ENCODE results near the gene SLC2A9. TPM values are rescaled to one million over a fixed set of nuclear protein-coding genes. Genes with fewer than 3 reads are reported as not detected.

Gene SLC2A9
- total and polyA plus RNA-seq, 2 of the 4 experiments (the other 2 are of a cell fraction) = 0.72 to 2.1 TPM

DNA sequence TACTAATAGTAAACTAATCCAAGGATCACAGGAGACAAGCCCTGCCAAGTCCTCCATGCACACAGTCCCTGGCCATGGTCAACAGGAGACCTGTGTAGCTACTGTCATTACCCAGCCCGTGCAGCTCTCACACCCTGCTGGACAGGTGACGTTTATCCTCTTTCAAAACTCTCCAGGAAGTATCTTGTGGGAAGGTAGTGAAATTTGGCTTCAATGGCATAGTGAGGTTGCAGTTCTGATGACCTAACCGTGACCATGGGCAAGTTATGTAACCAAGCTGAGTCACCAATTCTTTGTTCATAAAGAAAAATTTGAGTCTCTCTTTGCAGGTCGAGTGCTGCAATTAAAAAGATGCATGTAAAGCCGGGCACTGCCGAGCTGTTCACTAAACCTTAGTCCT, 11.3 kb upstream of the SLC2A9 start:
- Histone ChIP-seq H3K4me2 (ENCODE audit: low read depth, low read length) (peak overlapping the region; percentile 47), H4K20me1 (ENCODE audit: insufficient read depth, low read length) (no peaks in the 10 kb centered on the region), H3K14ac (replicated peaks; ENCODE audit: low read depth, low read length) (no peak overlapping the region), H3K79me1 (ENCODE audit: low read depth in 1 of 2, low read length in 2 of 2) (no peaks in the 10 kb centered on the region), H2BK15ac (ENCODE audit: low read depth, low read length) (0 out of 3 replicates have a peak overlapping the region, but pooled peaks have one; percentile 24), H3K4me1 (ENCODE audit: control insufficient read depth, insufficient read depth, low read length) (peaks cover 28% of the 10 kb centered on the region), H2AFZ (replicated peaks; ENCODE audit: low read length, poor library complexity) (no peak overlapping the region), H2BK120ac (ENCODE audit: low read depth, low read length) (no peak overlapping the region), H3K27me3 (ENCODE audit: control insufficient read depth, insufficient read depth, low read length) (no peaks in the 10 kb centered on the region), H3K9me3 (ENCODE audit: control insufficient read depth, insufficient read depth, low read length) (no peaks in the 10 kb centered on the region), H4K8ac (ENCODE audit: low read depth in 2 of 2, low read length in 2 of 2) (no peak overlapping the region), H2AK5ac (ENCODE audit: low read depth, low read length) (no peak overlapping the region), H2AK9ac (replicated peaks; ENCODE audit: low read depth, low read length, poor library complexity) (no peak overlapping the region), H4K91ac (ENCODE audit: insufficient read depth, low read depth, low read length) (no peak overlapping the region), H3K18ac (ENCODE audit: low read depth, low read length) (peak overlapping the region; percentile 50; the same call in 1 of the 2 replicates), H3K4ac (ENCODE audit: low read depth, low read length) (0 out of 2 replicates have a peak overlapping the region, but pooled peaks have one; percentile 22), H3K36me3 (ENCODE audit: control insufficient read depth, insufficient read depth, low read length) (no peaks in the 10 kb centered on the region), H2BK5ac (ENCODE audit: low read depth, low read length, poor library complexity, severe bottlenecking) (no peak overlapping the region), H4K5ac (ENCODE audit: low read depth, low read length) (no peak overlapping the region; the same call in 1 of the 2 replicates), H3K56ac (ENCODE audit: extremely low read depth, insufficient read depth, low read length) (no peak overlapping the region), H3K9ac (ENCODE audit: low read depth, low read length) (no peak overlapping the region), H3K4me3 (ENCODE audit: insufficient read depth, low read depth, low read length) (no peak overlapping the region), H3K23ac (ENCODE audit: low read depth, low read length) (no peak overlapping the region), H3K9me1 (ENCODE audit: insufficient read depth, low read length) (peaks cover 7% of the 10 kb centered on the region), H2BK20ac (ENCODE audit: low read depth, low read length) (no peak overlapping the region), H3K27ac (ENCODE audit: insufficient read depth, low read length) (peak overlapping the region; percentile 85; the same call in 1 of the 2 replicates)
- ATAC-seq (ENCODE audit: low read depth) (peak; percentile 31), DNase-seq (peak; percentile 75)
- BruUV-seq (replicated peaks) = no TSS peak
- ChIA-PET CTCF (interaction anchor here (0.9 kb wide), 1 partner anchor 17 kb away, joined by 4 read pairs; no protein-coding TSS in a partner anchor), POLR2A (ENCODE audit: unreplicated experiment) (no interaction called here)
- intact Hi-C loops (cut with micrococcal nuclease) (no loop called here), in situ Hi-C loops (cut with MboI; ENCODE audit: low sequenced_read_pairs) (no loop called here), dilution Hi-C loops (cut with HindIII; ENCODE audit: low sequenced_read_pairs, unreplicated experiment) (no loop called here)
- WGBS, 2 experiments (ENCODE audit: extremely low coverage in 2 of 2, insufficient read length in 1 of 2) = 79% methylated on average over 2 of the region's 6 CpGs; no CpG with 5 or more reads in 1 of the 2 experiments
- TF ChIP-seq SMC3 (IDR thresholded peaks at IDR 0.05; ENCODE audit: low read depth, low read length) (no peak), RFX5 (IDR thresholded peaks at IDR 0.05; ENCODE audit: low read depth, low read length) (no peak), BHLHE40 (IDR thresholded peaks at IDR 0.05; ENCODE audit: low read depth, low read length) (no peak), CEBPB (IDR thresholded peaks at IDR 0.05; ENCODE audit: low read depth, low read length) (peak; percentile 69)
- TF ChIP-seq, protein P1, sequence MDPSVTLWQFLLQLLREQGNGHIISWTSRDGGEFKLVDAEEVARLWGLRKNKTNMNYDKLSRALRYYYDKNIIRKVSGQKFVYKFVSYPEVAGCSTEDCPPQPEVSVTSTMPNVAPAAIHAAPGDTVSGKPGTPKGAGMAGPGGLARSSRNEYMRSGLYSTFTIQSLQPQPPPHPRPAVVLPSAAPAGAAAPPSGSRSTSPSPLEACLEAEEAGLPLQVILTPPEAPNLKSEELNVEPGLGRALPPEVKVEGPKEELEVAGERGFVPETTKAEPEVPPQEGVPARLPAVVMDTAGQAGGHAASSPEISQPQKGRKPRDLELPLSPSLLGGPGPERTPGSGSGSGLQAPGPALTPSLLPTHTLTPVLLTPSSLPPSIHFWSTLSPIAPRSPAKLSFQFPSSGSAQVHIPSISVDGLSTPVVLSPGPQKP (IDR thresholded peaks at IDR 0.05; ENCODE audit: borderline replicate concordance, low read depth, low read length) = no peak
